Smooth muscle cell (in vitro differentiated cells): ENCODE data around the gene PPIC. TPM values are rescaled to one million over a fixed set of nuclear protein-coding genes. Genes with fewer than 3 reads are reported as not detected.

ENCODE experiments used
- DNase-seq: peaks from one replicate; lab custom pipeline; 2025; ENCODE audit not compliant: unreplicated experiment; lab: John Stamatoyannopoulos, UW
- H2AFZ ChIP-seq: fragments of 200-600 bp; sonication (generic); 2 replicates; pipeline ENCODE4 v1.6.0; 2016; ENCODE audit warnings: antibody characterized with exemption, low read depth, mild to moderate bottlenecking
- H3F3A ChIP-seq: fragments of 200-600 bp; sonication (generic); 2 replicates; pipeline ENCODE4 v1.6.0; 2017; ENCODE audit warnings: antibody characterized with exemption, low read depth
- H3K27ac ChIP-seq: fragments of 200-600 bp; sonication (generic); 2 replicates; pipeline ENCODE4 v1.5.1; 2016; ENCODE audit warnings: low read depth, mild to moderate bottlenecking
- H3K27me3 ChIP-seq: fragments of 200-600 bp; sonication (generic); 2 replicates; pipeline ENCODE4 v1.6.1; 2016; ENCODE audit warnings: low read depth, mild to moderate bottlenecking
- H3K36me3 ChIP-seq: fragments of 200-600 bp; sonication (generic); 2 replicates; pipeline ENCODE4 v1.5.1; 2016; ENCODE audit warnings: low read depth
- H3K4me1 ChIP-seq: fragments of 200-600 bp; sonication (generic); 2 replicates; pipeline ENCODE4 v1.5.1; 2016; ENCODE audit warnings: low read depth
- H3K4me2 ChIP-seq: fragments of 200-600 bp; sonication (generic); 2 replicates; pipeline ENCODE4 v1.6.0; 2016; ENCODE audit warnings: mild to moderate bottlenecking
- H3K4me3 ChIP-seq: fragments of 200-600 bp; sonication (generic); 2 replicates; pipeline ENCODE4 v1.5.1; 2016; ENCODE audit warnings: mild to moderate bottlenecking
- H3K79me2 ChIP-seq: fragments of 200-600 bp; sonication (generic); 2 replicates; pipeline ENCODE4 v1.6.0; 2016; ENCODE audit warnings: low read depth, mild to moderate bottlenecking
- H3K9ac ChIP-seq: fragments of 200-600 bp; sonication (generic); 2 replicates; pipeline ENCODE4 v1.6.0; 2016; ENCODE audit warnings: low read depth
- H3K9me3 ChIP-seq: fragments of 200-600 bp; sonication (generic); replicated peaks from 2 replicates; pipeline ENCODE4 v1.5.1; 2016; ENCODE audit warnings: low read depth
- H4K20me1 ChIP-seq: fragments of 200-600 bp; sonication (generic); 2 replicates; pipeline ENCODE4 v1.6.0; 2016; ENCODE audit warnings: low read depth
- CTCF ChIP-seq: fragments of 200-600 bp; sonication (generic); IDR thresholded peaks from 2 replicates; pipeline ENCODE4 v1.5.1; 2017; ENCODE audit warnings: borderline replicate concordance, mild to moderate bottlenecking, antibody characterized with exemption; ENCODE audit not compliant: insufficient read depth, poor library complexity, severe bottlenecking
- WGBS: methylation state at CpG from one replicate; pipeline ENCODE4 v1.1.7; 2016; ENCODE audit warnings: low lambda C conversion rate; 5-methylcytosine and 5-hydroxymethylcytosine counted together
- polyA plus RNA-seq: library from polyadenylated mRNA; unstranded; fragments of >200 nt; fragmentation: Nextera tagmentation; extraction: Ambion mirVana; gene quantifications from 2 replicates; pipeline ENCODE4 v1.2.1, GENCODE V29; 2016
- total RNA-seq: library from RNA; depleted of rRNA; stranded (reverse); fragments of >200 nt; gene quantifications from 2 replicates; pipeline ENCODE4 v1.2.3, GENCODE V29; 2014

The PPIC gene
- total and polyA plus RNA-seq, 2 experiments from 2014 or later = 119 to 331 TPM

DNA sequence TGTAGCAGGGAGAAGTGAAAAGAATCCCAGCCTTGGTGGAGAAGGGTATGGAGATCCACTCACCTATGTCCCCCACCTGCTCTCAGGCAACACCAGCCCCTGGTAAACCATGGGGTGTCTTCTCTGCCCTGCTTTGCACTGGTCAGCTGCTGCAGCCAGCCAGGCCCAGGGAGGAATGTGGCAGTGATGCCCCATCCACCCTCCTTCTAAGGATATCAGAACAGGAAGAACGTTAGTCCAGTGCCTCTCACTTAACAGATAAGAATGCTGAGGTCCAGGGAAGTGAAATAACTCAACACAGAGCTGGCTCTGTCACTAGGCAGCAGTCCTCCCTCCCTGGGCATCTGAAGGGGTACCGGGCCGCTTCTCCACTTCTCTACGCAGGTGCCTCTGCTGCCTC lies 9.7 kb upstream of the PPIC start:
- WGBS = 57% methylated on average over 4 of the region's 4 CpGs
- H3K4me2 ChIP-seq = peak overlapping the region; percentile 28
- H3K4me3 ChIP-seq = no peak overlapping the region
- H2AFZ ChIP-seq = no peak overlapping the region
- H3K36me3 ChIP-seq = no peaks in the 10 kb centered on the region
- no peak for DNase-seq
- peaks cover 8% of the 10 kb centered on the region for H3F3A ChIP-seq
- H3K27ac ChIP-seq = no peak overlapping the region
- no peaks in the 10 kb centered on the region for H3K27me3 ChIP-seq
- H3K9ac ChIP-seq = no peak overlapping the region
- no peaks in the 10 kb centered on the region for H4K20me1 ChIP-seq
- no peaks in the 10 kb centered on the region for H3K4me1 ChIP-seq
- H3K9me3 ChIP-seq = no peaks in the 10 kb centered on the region
- H3K79me2 ChIP-seq = peaks cover 16% of the 10 kb centered on the region
- no peak for TF ChIP-seq CTCF

DNA sequence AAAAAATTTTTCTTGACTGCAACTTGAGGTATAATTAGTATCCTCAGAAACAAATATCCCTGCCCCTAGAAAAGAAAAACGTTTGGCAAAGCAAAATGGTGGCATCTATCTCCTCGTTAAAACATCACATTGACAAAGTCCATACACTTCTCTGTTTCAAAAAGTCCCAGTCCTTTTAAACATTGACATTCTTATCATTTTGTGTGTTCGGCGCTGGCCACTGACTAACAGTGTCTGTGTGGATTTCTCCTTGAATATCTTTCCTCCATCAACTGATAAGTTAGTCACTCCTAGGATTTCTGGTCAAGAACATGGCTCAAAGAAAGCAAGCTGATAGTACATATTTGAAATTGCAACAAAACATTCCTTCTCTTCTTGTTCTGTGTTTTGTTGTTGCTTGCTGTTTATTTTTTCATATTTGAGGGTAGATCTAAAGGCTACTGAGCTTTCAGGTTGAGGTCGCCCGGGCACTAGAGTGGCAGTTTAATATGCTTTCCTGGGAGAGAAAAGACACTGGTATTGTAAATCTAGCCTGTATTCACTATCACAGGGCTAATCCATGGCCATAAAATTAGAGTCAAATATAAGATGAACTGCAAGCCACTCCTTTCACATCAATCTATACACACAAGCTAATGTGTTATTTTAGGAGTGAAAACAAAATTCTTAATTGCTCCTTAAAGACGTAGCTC lies 8.5 kb upstream of the PPIC start:
- DNase-seq = no peak
- Histone ChIP-seq H3K36me3 (no peaks in the 10 kb centered on the region), H3K4me3 (peak overlapping the region; percentile 20), H2AFZ (peak overlapping the region; percentile 12), H3K27ac (peak overlapping the region; percentile 28), H3F3A (peaks cover 8% of the 10 kb centered on the region), H3K79me2 (peaks cover 23% of the 10 kb centered on the region), H3K4me2 (peak overlapping the region; percentile 76), H3K4me1 (no peaks in the 10 kb centered on the region), H3K9me3 (no peaks in the 10 kb centered on the region), H3K27me3 (no peaks in the 10 kb centered on the region), H3K9ac (no peak overlapping the region), H4K20me1 (no peaks in the 10 kb centered on the region)
- WGBS = 10% methylated on average over 7 of the region's 7 CpGs
- TF ChIP-seq CTCF = no peak

DNA sequence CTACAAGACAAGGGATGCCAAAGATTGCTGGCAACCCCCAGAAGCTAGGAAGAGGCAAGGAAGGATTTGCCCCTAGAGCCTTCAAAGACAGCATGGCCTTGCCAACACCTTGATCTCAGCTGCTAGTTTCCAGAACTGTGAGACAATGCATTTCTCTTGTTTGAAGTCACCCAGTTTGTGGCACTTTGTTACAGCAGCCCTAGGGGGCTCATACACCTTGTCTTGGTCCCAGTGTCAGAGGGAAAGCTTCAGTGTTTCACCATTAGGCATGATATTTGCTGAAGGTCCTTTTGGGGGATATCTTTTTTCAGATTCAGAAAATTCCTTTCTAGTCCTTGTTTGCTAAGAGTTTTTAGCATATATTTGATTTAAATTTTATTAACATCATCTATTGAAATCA lies 3.1 kb upstream of the PPIC start:
- no peaks in the 10 kb centered on the region for H3K36me3 ChIP-seq
- H3F3A ChIP-seq = peaks cover 18% of the 10 kb centered on the region

More for the DNA sequence above, 3.1 kb upstream of the PPIC start:
- H3K4me1 ChIP-seq = peaks cover 9% of the 10 kb centered on the region
- no peak overlapping the region for H3K9ac ChIP-seq
- no peak for TF ChIP-seq CTCF
- H3K27ac ChIP-seq = no peak overlapping the region
- H3K79me2 ChIP-seq = peaks cover 61% of the 10 kb centered on the region
- no peak overlapping the region for H3K4me3 ChIP-seq
- H2AFZ ChIP-seq = no peak overlapping the region
- no peaks in the 10 kb centered on the region for H3K9me3 ChIP-seq
- no peak for DNase-seq
- peaks cover 8% of the 10 kb centered on the region for H4K20me1 ChIP-seq
- H3K27me3 ChIP-seq = no peaks in the 10 kb centered on the region
- no peak overlapping the region for H3K4me2 ChIP-seq
